Hepatocyte (in vitro differentiated cells): ENCODE measurements around the gene SERINC2. TPM values are rescaled to one million over a fixed set of nuclear protein-coding genes. Genes with fewer than 3 reads are reported as not detected.

Experiments
- DNase-seq: peaks from one replicate; pipeline ENCODE4 v3.0.0-alpha.2; 2016; ENCODE audit warnings: low spot score
- H2AFZ ChIP-seq: fragments of 200-600 bp; sonication (generic); 2 replicates; pipeline ENCODE4 v1.6.0; 2016; ENCODE audit warnings: antibody characterized with exemption, mild to moderate bottlenecking
- H3K27ac ChIP-seq: fragments of 200-600 bp; sonication (generic); 2 replicates; pipeline ENCODE4 v1.5.1; 2016; ENCODE audit warnings: mild to moderate bottlenecking
- H3K27me3 ChIP-seq: fragments of 200-600 bp; sonication (generic); 2 replicates; pipeline ENCODE4 v1.6.1; 2016
- H3K36me3 ChIP-seq: fragments of 200-600 bp; sonication (generic); replicated peaks from 2 replicates; pipeline ENCODE4 v1.5.1; 2016; ENCODE audit warnings: low read depth; ENCODE audit not compliant: insufficient read depth
- H3K4me1 ChIP-seq: fragments of 200-600 bp; sonication (generic); 2 replicates; pipeline ENCODE4 v1.5.1; 2016; ENCODE audit warnings: mild to moderate bottlenecking, moderate library complexity; ENCODE audit not compliant: insufficient read depth
- H3K4me2 ChIP-seq: fragments of 200-600 bp; sonication (generic); 2 replicates; pipeline ENCODE4 v1.6.0; 2016
- H3K4me3 ChIP-seq: fragments of 200-600 bp; sonication (generic); 2 replicates; pipeline ENCODE4 v1.5.1; 2016; ENCODE audit warnings: mild to moderate bottlenecking
- H3K79me2 ChIP-seq: fragments of 200-600 bp; sonication (generic); 2 replicates; pipeline ENCODE4 v1.6.0; 2017; ENCODE audit warnings: mild to moderate bottlenecking
- H3K9me2 ChIP-seq: fragments of 200-600 bp; sonication (generic); replicated peaks from 2 replicates; pipeline ENCODE4 v1.6.0; 2017; ENCODE audit warnings: mild to moderate bottlenecking; ENCODE audit not compliant: insufficient read depth
- H3K9me3 ChIP-seq: fragments of 200-600 bp; sonication (generic); 2 replicates; pipeline ENCODE4 v1.5.1; 2016; ENCODE audit warnings: low read depth, mild to moderate bottlenecking
- H4K20me1 ChIP-seq: fragments of 200-600 bp; sonication (generic); 2 replicates; pipeline ENCODE4 v1.6.0; 2016; ENCODE audit warnings: mild to moderate bottlenecking; ENCODE audit not compliant: insufficient read depth, poor library complexity, severe bottlenecking
- CTCF ChIP-seq: fragments of 200-600 bp; sonication (generic); IDR thresholded peaks from 2 replicates; pipeline ENCODE4 v1.5.1; 2016; ENCODE audit warnings: antibody characterized with exemption, mild to moderate bottlenecking; ENCODE audit not compliant: poor library complexity
- EZH2 ChIP-seq: fragments of 200-600 bp; sonication (generic); IDR thresholded peaks from 2 replicates; pipeline ENCODE4 v1.6.1; 2016; ENCODE audit warnings: antibody characterized with exemption, mild to moderate bottlenecking, borderline replicate concordance
- EZH2phosphoT487 ChIP-seq: fragments of 200-600 bp; sonication (generic); IDR thresholded peaks from one replicate; pipeline ENCODE4 v1.6.1; 2018; ENCODE audit warnings: antibody characterized with exemption, mild to moderate bottlenecking, low read depth, moderate library complexity; ENCODE audit not compliant: unreplicated experiment, severe bottlenecking
- WGBS: methylation state at CpG from one replicate; pipeline ENCODE4 v1.1.6; 2016; ENCODE audit warnings: low lambda C conversion rate; ENCODE audit errors: missing lambda C conversion rate; 5-methylcytosine and 5-hydroxymethylcytosine counted together
- polyA plus RNA-seq: library from polyadenylated mRNA; unstranded; fragments of >200 nt; fragmentation: Nextera tagmentation; extraction: Ambion mirVana; gene quantifications from 2 replicates; pipeline ENCODE4 v1.2.1, GENCODE V29; 2016
- total RNA-seq: library from RNA; depleted of rRNA; stranded (reverse); fragments of >200 nt; gene quantifications from 2 replicates; pipeline ENCODE4 v1.2.3, GENCODE V29; 2014

Gene SERINC2
- total and polyA plus RNA-seq, 2 experiments from 2014 or later = 53.6 to 164 TPM

GRCh38 chr1:31426249-31426922, 13.4 kb downstream of the SERINC2 start:
- H3K4me2 ChIP-seq = no peak overlapping the region
- H3K4me3 ChIP-seq = no peak overlapping the region
- 85% methylated on average over 14 of the region's 14 CpGs for WGBS
- peaks cover 11% of the 10 kb centered on the region for H3K4me1 ChIP-seq
- no peak for DNase-seq
- no peaks in the 10 kb centered on the region for H3K9me2 ChIP-seq
- H3K27me3 ChIP-seq = no peaks in the 10 kb centered on the region
- peaks cover 2% of the 10 kb centered on the region for H4K20me1 ChIP-seq
- TF ChIP-seq EZH2 (no peak), CTCF (no peak), EZH2phosphoT487 (no peak)
- H2AFZ ChIP-seq = no peak overlapping the region
- H3K9me3 ChIP-seq = no peaks in the 10 kb centered on the region
- H3K79me2 ChIP-seq = peaks cover 14% of the 10 kb centered on the region
- H3K27ac ChIP-seq = no peak overlapping the region
- H3K36me3 ChIP-seq = no peaks in the 10 kb centered on the region

- peaks cover 11% of the 10 kb centered on the region for H3K79me2 ChIP-seq
- H3K9me3 ChIP-seq = no peaks in the 10 kb centered on the region
- H3K4me1 ChIP-seq = peaks cover 6% of the 10 kb centered on the region
- TF ChIP-seq CTCF (no peak), EZH2phosphoT487 (no peak), EZH2 (no peak)
- H2AFZ ChIP-seq = no peak overlapping the region
- H3K4me2 ChIP-seq = no peak overlapping the region
- no peak overlapping the region for H3K4me3 ChIP-seq
- no peaks in the 10 kb centered on the region for H3K27me3 ChIP-seq
- H3K9me2 ChIP-seq = no peaks in the 10 kb centered on the region
- H3K27ac ChIP-seq = no peak overlapping the region
- H3K36me3 ChIP-seq = no peaks in the 10 kb centered on the region
- 93% methylated on average over 4 of the region's 4 CpGs for WGBS
- no peaks in the 10 kb centered on the region for H4K20me1 ChIP-seq
- no peak for DNase-seq
Observed at GRCh38 chr1:31427322-31427721, 14.3 kb downstream of the SERINC2 start.

- no peak overlapping the region for H3K4me2 ChIP-seq
- H3K9me3 ChIP-seq = no peaks in the 10 kb centered on the region
- no peak for DNase-seq
- H3K4me1 ChIP-seq = no peaks in the 10 kb centered on the region
- no peak overlapping the region for H3K27ac ChIP-seq
- no peak overlapping the region for H3K4me3 ChIP-seq
- no peaks in the 10 kb centered on the region for H4K20me1 ChIP-seq
- H3K9me2 ChIP-seq = no peaks in the 10 kb centered on the region
- no peaks in the 10 kb centered on the region for H3K36me3 ChIP-seq
- 91% methylated on average over 12 of the region's 12 CpGs for WGBS
- H2AFZ ChIP-seq = no peak overlapping the region
- no peaks in the 10 kb centered on the region for H3K27me3 ChIP-seq
- TF ChIP-seq EZH2 (no peak), CTCF (no peak), EZH2phosphoT487 (no peak)
- H3K79me2 ChIP-seq = peaks cover 4% of the 10 kb centered on the region
Observed at GRCh38 chr1:31428436-31429221, 15.6 kb downstream of the SERINC2 start.
